ENCODE results near the gene SCGN.

- TF ChIP-seq MYC (IDR thresholded peaks at IDR 0.05; ENCODE audit: borderline replicate concordance, low read length): no peak
- TF ChIP-seq, protein P1, sequence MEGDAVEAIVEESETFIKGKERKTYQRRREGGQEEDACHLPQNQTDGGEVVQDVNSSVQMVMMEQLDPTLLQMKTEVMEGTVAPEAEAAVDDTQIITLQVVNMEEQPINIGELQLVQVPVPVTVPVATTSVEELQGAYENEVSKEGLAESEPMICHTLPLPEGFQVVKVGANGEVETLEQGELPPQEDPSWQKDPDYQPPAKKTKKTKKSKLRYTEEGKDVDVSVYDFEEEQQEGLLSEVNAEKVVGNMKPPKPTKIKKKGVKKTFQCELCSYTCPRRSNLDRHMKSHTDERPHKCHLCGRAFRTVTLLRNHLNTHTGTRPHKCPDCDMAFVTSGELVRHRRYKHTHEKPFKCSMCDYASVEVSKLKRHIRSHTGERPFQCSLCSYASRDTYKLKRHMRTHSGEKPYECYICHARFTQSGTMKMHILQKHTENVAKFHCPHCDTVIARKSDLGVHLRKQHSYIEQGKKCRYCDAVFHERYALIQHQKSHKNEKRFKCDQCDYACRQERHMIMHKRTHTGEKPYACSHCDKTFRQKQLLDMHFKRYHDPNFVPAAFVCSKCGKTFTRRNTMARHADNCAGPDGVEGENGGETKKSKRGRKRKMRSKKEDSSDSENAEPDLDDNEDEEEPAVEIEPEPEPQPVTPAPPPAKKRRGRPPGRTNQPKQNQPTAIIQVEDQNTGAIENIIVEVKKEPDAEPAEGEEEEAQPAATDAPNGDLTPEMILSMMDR (IDR thresholded peaks at IDR 0.05): no peak
- TF ChIP-seq, protein P2, sequence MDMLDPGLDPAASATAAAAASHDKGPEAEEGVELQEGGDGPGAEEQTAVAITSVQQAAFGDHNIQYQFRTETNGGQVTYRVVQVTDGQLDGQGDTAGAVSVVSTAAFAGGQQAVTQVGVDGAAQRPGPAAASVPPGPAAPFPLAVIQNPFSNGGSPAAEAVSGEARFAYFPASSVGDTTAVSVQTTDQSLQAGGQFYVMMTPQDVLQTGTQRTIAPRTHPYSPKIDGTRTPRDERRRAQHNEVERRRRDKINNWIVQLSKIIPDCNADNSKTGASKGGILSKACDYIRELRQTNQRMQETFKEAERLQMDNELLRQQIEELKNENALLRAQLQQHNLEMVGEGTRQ (IDR thresholded peaks at IDR 0.05): no peak
- TF ChIP-seq POLR2A (IDR thresholded peaks at IDR 0.05; ENCODE audit: low read length): no peak
Observed at GRCh38 chr6:25745836-25746235, 93.8 kb downstream of the SCGN start.
